HAP-1 (cell line): ENCODE results near the gene GRIA3.
"Not testable (repeated sequence)": the region's sequence is repeated elsewhere in the genome, so short reads cannot be mapped to it uniquely, and the experiment has no call there.

ENCODE experiments used
- DNase-seq, 2 experiments: peaks; one replicate each; pipeline ENCODE4 v3.0.0-alpha.2; 2016 to 2020; ENCODE audit warnings: low spot score in 2 of 2
- H3K27me3 ChIP-seq: fragments of 250-450 bp; sonication (Bioruptor Pico); 2 replicates; pipeline ENCODE4 v1.5.1; 2020; ENCODE audit warnings: low read depth, mild to moderate bottlenecking, moderate library complexity
- H3K36me3 ChIP-seq: fragments of 250-450 bp; sonication (Bioruptor Pico); replicated peaks from 2 replicates; pipeline ENCODE4 v1.5.1; 2020; ENCODE audit warnings: mild to moderate bottlenecking
- H3K4me1 ChIP-seq: fragments of 250-450 bp; sonication (Bioruptor Pico); 2 replicates; pipeline ENCODE4 v1.5.1; 2020; ENCODE audit warnings: mild to moderate bottlenecking
- H3K4me3 ChIP-seq: fragments of 250-450 bp; sonication (Bioruptor Pico); 2 replicates; pipeline ENCODE4 v1.5.1; 2020; ENCODE audit warnings: mild to moderate bottlenecking, moderate library complexity
- H3K9me3 ChIP-seq: fragments of 250-450 bp; sonication (Bioruptor Pico); 2 replicates; pipeline ENCODE4 v1.5.1; 2020; ENCODE audit warnings: mild to moderate bottlenecking, moderate library complexity
- in situ Hi-C: fragments of 300-500 bp; cut with MboI; formaldehyde crosslinking; loops from 3 replicates; pipeline ENCODE4 v1.14.3; 2020; ENCODE audit warnings: low sequenced_read_pairs, inconsistent platforms, mixed read lengths

Gene GRIA3

DNA sequence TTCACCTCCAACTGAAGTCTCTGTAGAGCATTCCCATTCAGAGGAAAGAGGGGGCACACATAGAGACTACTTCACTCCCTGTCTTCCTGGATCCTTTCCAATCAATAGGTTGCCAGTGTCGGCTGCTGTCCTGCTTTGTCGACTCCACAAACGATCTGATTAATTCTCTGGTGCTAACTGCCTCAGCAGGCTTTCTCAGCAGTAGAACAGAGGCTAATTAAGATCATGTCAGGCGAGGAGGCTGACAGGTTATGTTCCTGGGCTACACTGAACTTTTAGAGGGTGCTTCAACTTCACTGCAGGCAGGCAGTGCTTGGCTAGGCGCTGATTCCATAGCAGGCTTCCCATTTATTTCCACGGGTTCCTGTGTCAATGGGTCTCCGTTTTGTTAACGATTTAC lies 79.2 kb downstream of the GRIA3 start:
- Histone ChIP-seq H3K4me3 (no peak overlapping the region), H3K27me3 (peaks cover 7% of the 10 kb centered on the region; the same call in 1 of the 2 replicates), H3K9me3 (no peaks in the 10 kb centered on the region), H3K4me1 (no peaks in the 10 kb centered on the region), H3K36me3 (no peaks in the 10 kb centered on the region)
- in situ Hi-C loops, result no loop called here
- DNase-seq, result no peak

DNA sequence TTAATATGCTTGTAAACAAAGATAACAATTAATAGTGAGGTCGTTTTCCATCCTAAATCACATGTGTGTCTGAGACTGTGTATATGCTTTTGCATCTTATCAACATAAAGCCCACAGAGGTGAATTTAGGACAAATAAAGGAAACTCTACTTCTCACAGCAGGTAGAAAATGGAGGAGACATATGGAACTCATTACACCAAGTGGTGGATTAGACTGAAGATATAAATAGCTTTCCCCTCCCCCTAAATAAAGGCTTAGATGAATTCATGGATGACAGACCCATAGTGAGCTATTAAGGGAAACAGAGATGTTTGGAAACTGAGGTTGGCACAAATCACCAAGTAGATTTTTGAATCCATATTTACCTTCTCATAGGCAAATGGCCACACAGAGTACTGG lies 79.7 kb downstream of the GRIA3 start:
- Histone ChIP-seq H3K36me3 (no peaks in the 10 kb centered on the region), H3K4me1 (no peaks in the 10 kb centered on the region), H3K4me3 (no peak overlapping the region), H3K9me3 (no peaks in the 10 kb centered on the region), H3K27me3 (peaks cover 7% of the 10 kb centered on the region; the same call in 1 of the 2 replicates)
- no peak for DNase-seq
- in situ Hi-C loops, result no loop called here

DNA sequence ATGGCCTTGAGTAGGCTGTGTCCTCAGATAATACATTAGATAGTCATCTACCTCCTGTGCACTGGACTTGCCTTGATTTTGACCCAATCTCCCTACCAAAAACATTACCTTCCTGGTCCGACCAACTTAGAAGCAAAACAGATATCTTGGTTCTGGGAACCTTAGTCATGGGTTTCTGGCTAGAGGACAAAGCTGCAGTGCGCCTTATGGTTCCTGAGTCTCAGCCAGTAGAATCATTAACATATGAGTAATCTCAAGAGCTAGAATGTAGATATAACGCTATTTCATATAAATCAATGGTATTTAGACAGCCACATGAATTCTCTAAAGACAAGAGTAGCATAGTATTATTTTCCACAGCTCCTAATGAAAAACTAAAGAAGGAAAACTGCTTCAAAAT lies 83.1 kb downstream of the GRIA3 start:
- in situ Hi-C loops, result no loop called here
- Histone ChIP-seq H3K4me3 (no peak overlapping the region), H3K27me3 (peaks cover 7% of the 10 kb centered on the region; the same call in 1 of the 2 replicates), H3K4me1 (no peaks in the 10 kb centered on the region), H3K9me3 (no peaks in the 10 kb centered on the region), H3K36me3 (no peaks in the 10 kb centered on the region)
- no peak for DNase-seq

DNA sequence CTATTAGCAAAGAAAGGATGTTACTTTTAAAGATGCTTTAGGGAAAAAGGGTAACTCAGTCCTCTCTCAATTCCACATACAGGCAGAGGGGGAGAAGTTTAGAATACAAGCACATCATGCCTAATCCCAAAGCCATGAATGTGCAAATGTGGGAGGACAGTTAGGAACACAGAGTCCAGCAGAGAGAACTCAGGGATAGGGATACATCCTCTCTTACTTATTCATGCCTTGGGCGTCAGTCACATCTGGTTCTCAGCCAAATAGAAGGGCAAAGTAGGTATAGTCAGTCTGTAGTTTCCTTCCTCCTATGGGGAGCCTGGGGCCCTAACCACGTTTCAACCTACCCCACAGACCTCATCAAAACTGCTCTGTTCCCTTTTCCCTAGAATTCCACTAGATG lies 87.8 kb downstream of the GRIA3 start:
- H3K9me3 ChIP-seq, result no peaks in the 10 kb centered on the region
- in situ Hi-C loops, result no loop called here

DNA sequence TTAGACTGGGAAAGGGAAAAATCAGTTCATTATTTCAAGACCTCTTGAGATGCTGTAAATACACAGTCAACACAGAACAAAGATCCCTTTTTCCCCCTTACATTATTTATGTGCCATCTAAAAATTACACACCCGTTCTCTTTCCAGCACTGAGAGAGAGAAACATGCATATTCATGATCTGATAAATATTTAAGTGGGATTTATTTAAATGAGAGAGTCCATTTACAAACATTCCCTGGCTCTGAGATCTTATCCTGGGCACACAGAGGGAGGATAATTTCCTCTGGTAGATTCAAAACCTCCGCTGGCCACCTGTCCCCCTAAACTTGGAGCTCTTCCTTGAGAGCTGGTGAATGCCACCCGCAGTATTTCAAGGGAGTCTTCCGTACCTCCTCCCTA lies 88.6 kb downstream of the GRIA3 start:
- in situ Hi-C loops, result no loop called here
- no peaks in the 10 kb centered on the region for H3K36me3 ChIP-seq
- H3K4me1 ChIP-seq, result no peaks in the 10 kb centered on the region
- peaks cover 5% of the 10 kb centered on the region; the same call in 1 of the 2 replicates for H3K27me3 ChIP-seq
- H3K9me3 ChIP-seq, result no peaks in the 10 kb centered on the region
- DNase-seq, result no peak
- H3K4me3 ChIP-seq, result no peak overlapping the region

More for the DNA sequence above, 87.8 kb downstream of the GRIA3 start:
- no peaks in the 10 kb centered on the region for H3K4me1 ChIP-seq
- peaks cover 7% of the 10 kb centered on the region; the same call in 1 of the 2 replicates for H3K27me3 ChIP-seq
- H3K4me3 ChIP-seq, result no peak overlapping the region
- no peaks in the 10 kb centered on the region for H3K36me3 ChIP-seq
- DNase-seq, result no peak

DNA sequence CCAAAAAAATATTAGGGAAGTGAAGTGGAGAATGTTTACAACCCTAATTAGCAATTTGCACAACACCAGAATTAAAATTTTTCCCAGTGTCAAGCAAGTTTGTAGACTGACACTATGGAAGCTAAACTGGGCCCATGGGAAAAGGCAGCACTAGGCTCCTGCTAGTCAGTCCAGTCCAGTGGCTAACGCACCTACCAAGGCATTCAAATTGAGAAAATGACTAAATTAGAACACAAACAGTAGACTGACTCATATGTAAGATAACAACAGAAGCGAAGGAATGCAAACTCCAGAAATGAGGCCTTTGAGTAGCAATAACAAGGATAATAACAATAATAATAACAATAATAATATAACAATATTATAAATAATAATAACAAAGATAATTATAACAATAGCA lies 90.7 kb downstream of the GRIA3 start:
- Histone ChIP-seq H3K4me3 (no peak overlapping the region), H3K27me3 (no peaks in the 10 kb centered on the region), H3K36me3 (no peaks in the 10 kb centered on the region), H3K9me3 (no peaks in the 10 kb centered on the region), H3K4me1 (no peaks in the 10 kb centered on the region)
- no peak for DNase-seq
- in situ Hi-C loops, result no loop called here

DNA sequence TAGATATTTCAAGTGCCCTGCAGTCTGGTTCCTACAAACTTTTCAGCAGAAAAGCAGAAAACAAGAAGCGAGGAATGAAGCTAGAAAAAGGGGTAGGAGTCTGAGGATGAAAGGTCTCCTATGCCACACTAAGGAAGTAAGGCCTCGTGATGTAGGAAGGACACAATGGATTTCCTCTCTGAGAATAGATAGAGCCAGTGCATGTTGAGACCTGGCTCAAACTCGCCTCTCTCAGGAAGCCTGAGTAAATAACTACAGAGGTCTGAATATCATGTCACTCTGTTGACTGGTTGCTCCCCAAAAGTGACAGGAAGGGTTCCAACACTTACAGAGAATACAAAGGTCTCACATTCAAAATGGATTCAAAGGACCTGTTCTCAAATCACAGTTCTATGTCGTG lies 93.3 kb downstream of the GRIA3 start:
- Histone ChIP-seq H3K36me3 (no peaks in the 10 kb centered on the region), H3K4me1 (no peaks in the 10 kb centered on the region), H3K27me3 (no peaks in the 10 kb centered on the region), H3K4me3 (no peak overlapping the region), H3K9me3 (no peaks in the 10 kb centered on the region)
- in situ Hi-C loops, result no loop called here
- no peak for DNase-seq

DNA sequence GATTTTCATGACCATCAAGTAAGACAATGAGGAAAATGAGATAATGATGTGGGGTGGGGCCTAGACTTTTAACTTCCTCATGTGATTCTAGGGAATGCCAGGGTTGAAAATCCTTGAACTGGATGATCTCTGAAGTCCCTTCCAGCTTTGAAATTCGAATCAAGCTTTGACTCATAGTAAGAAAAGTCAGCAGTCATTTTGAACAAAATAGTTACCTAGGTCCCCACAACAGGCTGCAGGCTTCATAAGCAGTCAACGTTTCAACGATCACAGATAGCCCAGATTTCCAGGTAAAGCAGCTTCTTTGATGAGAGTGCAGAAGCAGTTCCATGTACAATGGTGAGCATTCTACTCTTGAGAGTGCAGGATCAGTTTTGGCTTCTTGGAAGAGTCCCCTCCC lies 93.7 kb downstream of the GRIA3 start:
- Histone ChIP-seq H3K36me3 (no peaks in the 10 kb centered on the region), H3K27me3 (no peaks in the 10 kb centered on the region), H3K4me1 (no peaks in the 10 kb centered on the region), H3K4me3 (no peak overlapping the region), H3K9me3 (no peaks in the 10 kb centered on the region)
- in situ Hi-C loops, result no loop called here
- no peak for DNase-seq

DNA sequence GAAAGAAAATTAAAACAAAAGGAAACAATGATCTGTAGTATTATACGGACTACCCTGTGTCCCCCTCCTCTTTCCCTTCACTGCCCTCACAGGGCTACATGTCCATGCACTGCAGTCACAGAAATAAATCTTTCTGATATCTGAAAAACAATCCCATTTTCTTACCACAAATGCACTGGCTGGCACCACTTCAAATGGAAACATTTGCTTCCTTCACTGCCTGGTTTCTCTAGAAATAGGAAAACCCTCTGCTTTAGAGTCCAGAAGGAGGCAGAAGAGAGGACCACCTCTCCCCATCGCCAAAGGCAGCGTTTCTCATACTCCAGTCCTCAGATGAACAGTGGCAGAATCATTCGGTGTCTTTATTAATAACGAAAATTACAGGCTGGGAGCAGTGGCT lies 98.2 kb downstream of the GRIA3 start:
- Histone ChIP-seq H3K4me3 (no peak overlapping the region), H3K9me3 (no peaks in the 10 kb centered on the region), H3K4me1 (no peaks in the 10 kb centered on the region), H3K27me3 (peaks cover 4% of the 10 kb centered on the region), H3K36me3 (no peaks in the 10 kb centered on the region)
- no peak for DNase-seq
- in situ Hi-C loops, result no loop called here

DNA sequence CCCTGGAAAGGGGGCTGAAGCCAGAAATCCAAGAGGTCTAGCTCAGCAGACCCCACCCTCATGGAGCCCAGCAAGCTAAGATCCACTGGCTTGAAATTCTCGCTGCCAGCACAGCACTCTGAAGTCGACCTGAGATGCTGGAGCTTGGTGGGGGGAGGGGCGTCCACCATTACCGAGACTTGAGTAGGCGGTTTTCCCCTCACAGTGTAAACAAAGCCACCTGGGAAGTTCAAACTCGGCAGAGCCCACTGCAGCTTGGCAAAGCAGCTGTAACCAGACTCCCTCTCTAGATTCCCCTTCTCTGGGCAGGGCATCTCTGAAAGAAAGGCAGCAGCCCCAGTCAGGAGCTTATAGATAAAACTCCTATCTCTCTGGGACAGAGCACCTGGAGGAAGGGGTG lies 99.3 kb downstream of the GRIA3 start:
- in situ Hi-C loops, H3K4me1 ChIP-seq, H3K36me3 ChIP-seq, H3K27me3 ChIP-seq, H3K4me3 ChIP-seq, H3K9me3 ChIP-seq: not testable (repeated sequence)
- DNase-seq, result peak in 1 of 2 experiments; percentile 8

DNA sequence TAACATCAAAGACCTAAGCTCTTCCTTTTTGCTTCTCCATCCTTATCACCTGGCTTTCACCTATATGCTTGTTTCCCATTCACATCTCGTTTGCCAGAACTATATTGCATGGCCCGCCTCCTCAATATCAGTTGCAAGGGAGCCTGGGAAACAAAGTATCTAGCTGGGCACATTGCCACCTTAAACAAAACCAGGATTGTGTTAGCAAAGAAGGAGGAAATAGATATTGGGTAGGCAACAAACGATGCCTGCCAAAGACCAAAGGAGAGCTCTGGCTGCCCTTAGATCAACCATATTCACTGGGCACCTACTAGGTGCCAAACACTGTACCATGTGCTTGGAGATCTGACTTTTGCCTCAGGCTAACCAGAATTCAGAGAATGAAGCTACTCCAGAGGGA lies 107.5 kb downstream of the GRIA3 start:
- Histone ChIP-seq H3K4me3 (no peak overlapping the region), H3K36me3 (no peaks in the 10 kb centered on the region), H3K9me3 (no peaks in the 10 kb centered on the region), H3K27me3 (no peaks in the 10 kb centered on the region; the same call in 1 of the 2 replicates), H3K4me1 (no peaks in the 10 kb centered on the region)
- DNase-seq, result no peak
- in situ Hi-C loops, result no loop called here

DNA sequence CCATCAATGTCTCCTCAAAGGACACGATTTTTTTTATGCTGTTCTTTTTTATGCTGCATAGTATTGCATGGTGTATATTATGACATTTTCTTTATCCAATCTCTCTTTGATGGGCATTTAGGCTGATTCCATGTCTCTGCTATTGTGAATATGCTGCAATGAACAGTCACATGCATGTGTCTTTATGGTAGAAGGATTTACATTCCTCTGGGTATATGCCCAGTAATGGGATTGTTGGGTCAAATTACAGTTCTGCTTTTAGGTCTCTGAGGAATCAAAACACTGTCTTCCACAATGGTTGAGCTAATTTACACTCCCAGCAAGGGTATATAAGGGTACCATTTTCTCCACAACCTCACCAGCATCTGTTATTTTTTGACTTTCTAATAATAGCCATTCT lies 113.9 kb downstream of the GRIA3 start:
- Histone ChIP-seq H3K27me3 (no peaks in the 10 kb centered on the region; the same call in 1 of the 2 replicates), H3K4me1 (no peaks in the 10 kb centered on the region), H3K9me3 (no peaks in the 10 kb centered on the region), H3K4me3 (no peak overlapping the region), H3K36me3 (no peaks in the 10 kb centered on the region)
- in situ Hi-C loops, result no loop called here
- DNase-seq, result no peak

DNA sequence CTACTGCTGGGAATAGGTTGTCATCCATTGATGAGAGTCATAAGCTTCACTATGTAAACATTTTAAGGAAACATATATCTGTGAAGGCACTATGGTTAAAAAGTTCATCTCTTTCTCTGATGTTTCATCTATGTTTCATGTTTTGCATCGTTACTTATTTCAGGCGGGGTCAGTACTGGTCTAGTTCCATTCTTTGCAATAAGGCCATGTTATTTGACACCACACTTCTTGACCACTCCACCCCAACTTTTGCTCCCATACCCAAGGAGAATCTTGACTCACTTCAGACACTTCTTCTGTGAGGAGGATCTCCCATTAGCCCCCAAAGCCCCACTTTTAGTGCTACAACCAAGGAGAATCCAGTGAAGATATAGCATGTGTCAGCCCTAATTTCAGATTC lies 119.4 kb downstream of the GRIA3 start:
- in situ Hi-C loops, result no loop called here
- no peaks in the 10 kb centered on the region for H3K9me3 ChIP-seq

DNA sequence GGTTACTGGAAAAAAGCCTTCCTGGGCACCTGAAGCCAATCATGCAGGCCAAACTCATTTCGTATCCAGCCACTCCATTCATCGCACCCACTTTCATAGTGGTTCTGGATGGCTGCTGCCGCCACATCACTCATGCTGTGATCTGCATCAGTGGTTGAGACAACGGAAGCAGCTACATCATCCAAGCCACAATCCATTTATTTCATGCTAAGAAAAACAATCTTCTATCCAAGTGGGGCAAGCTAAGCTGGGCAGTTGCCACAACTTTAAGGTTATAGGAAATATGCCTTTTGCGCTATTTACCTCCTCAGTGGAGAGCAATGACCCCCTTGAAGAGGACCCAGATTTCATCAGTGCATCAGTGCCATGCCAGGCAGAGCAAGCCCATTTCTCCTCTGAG lies 124.6 kb downstream of the GRIA3 start:
- no peaks in the 10 kb centered on the region; the same call in 1 of the 2 replicates for H3K27me3 ChIP-seq
- H3K36me3 ChIP-seq, result no peaks in the 10 kb centered on the region
- in situ Hi-C loops, result no loop called here
- no peaks in the 10 kb centered on the region for H3K9me3 ChIP-seq
- H3K4me3 ChIP-seq, result no peak overlapping the region
- no peak for DNase-seq
- H3K4me1 ChIP-seq, result no peaks in the 10 kb centered on the region

More for the DNA sequence above, 119.4 kb downstream of the GRIA3 start:
- Histone ChIP-seq H3K27me3 (no peaks in the 10 kb centered on the region; the same call in none of the 2 replicates), H3K36me3 (no peaks in the 10 kb centered on the region), H3K4me3 (no peak overlapping the region), H3K4me1 (no peaks in the 10 kb centered on the region)
- DNase-seq, result no peak

DNA sequence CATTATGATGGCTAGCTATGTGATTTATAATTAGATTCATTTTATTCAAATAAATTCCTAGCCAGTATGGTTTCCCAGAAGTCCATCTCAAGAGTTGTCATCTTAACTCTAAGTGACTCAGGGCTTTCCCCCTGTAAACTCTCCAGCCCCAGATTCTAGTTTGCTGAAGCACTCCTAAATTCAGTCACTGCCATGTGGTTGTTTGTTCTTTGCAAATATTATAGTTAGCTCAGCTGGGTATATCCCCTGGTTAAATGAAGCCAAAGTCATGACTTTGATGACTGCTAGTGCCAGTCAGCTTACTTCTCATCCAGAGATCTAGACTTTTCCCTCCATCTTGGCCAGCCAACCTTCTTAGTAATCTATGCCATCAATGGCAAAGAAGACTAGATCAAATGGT lies 126.0 kb downstream of the GRIA3 start:
- no peak for DNase-seq
- Histone ChIP-seq H3K27me3 (no peaks in the 10 kb centered on the region; the same call in 1 of the 2 replicates), H3K4me1 (no peaks in the 10 kb centered on the region), H3K36me3 (no peaks in the 10 kb centered on the region), H3K9me3 (no peaks in the 10 kb centered on the region), H3K4me3 (no peak overlapping the region)
- in situ Hi-C loops, result no loop called here
